Endothelial cell (in vitro differentiated cells): ENCODE data around the gene ERLEC1. TPM values are rescaled to one million over a fixed set of nuclear protein-coding genes. Genes with fewer than 3 reads are reported as not detected.

Source experiments
- microRNA-seq: library from miRNA; unstranded; fragments of <30 nt; microRNA quantifications from one replicate; pipeline ENCODE4, GENCODE V29; 2020; ENCODE audit not compliant: unreplicated experiment
- total RNA-seq: library from RNA; stranded (reverse); fragmentation: NEBNext Ultra II Directional; extraction: Animal tissue kit (Norgen Biotek cat#: 25700); gene quantifications from one replicate; pipeline ENCODE4 v1.2.1, GENCODE V29; 2021; ENCODE audit not compliant: unreplicated experiment

The ERLEC1 gene
- total RNA-seq, 1 donor from 2014 or later: 31.0 TPM

Small RNAs within 50 kb of the gene (microRNA-seq; reads per million reads assigned to microRNA genes)
- gene MIR3682: 0.70 reads per million, percentile 2 among the genes with 10 or more reads in this experiment

Other genes starting within 250 kb of the ERLEC1 start
- gene CHAC2, start 19.2 kb upstream of the ERLEC1 start, total RNA-seq: 1.3 TPM
- gene ASB3, start 91 bp upstream of the ERLEC1 start, total RNA-seq: 25.2 TPM
- gene GPR75, start 72.9 kb downstream of the ERLEC1 start, total RNA-seq: 5.1 TPM
- 106 TPM for gene PSME4, start 183.9 kb downstream of the ERLEC1 start, total RNA-seq